GM13977 (cell line): Measurements from ENCODE around the gene NOCT.
A peak's percentile ranks its signal among the peaks of the same experiment; 100 is the strongest.

ENCODE experiments used
- DNase-seq: peaks from one replicate; pipeline ENCODE4 v3.0.0; 2012; ENCODE audit warnings: low spot score
- CTCF ChIP-seq: IDR thresholded peaks from 2 replicates; pipeline ENCODE4 v1.5.1; 2012; ENCODE audit warnings: mild to moderate bottlenecking, control low read depth; ENCODE audit not compliant: insufficient read depth; ENCODE audit errors: extremely low read depth, missing control alignments
- in situ Hi-C: fragments of 300-500 bp; cut with MboI; formaldehyde crosslinking; loops from one replicate; pipeline ENCODE4 v1.12.0; 2022; ENCODE audit warnings: low sequenced_read_pairs, low pct_unique_long_range_greater_than_20kb, mixed read lengths, inconsistent platforms; ENCODE audit not compliant: unreplicated experiment

NOCT gene

GRCh38 chr4:139009702-139010101, 5.9 kb upstream of the NOCT start:
- in situ Hi-C loops = no loop called here
- no peak for DNase-seq
- no peak for TF ChIP-seq CTCF

GRCh38 chr4:139011225-139011950, 4.2 kb upstream of the NOCT start:
- no peak for DNase-seq
- in situ Hi-C loops = no loop called here
- TF ChIP-seq CTCF = no peak

GRCh38 chr4:139014371-139015268, 961 bp upstream of the NOCT start:
- in situ Hi-C loops = no loop called here
- peak; percentile 48 for DNase-seq
- TF ChIP-seq CTCF = no peak

GRCh38 chr4:139015948-139016471, 429 bp downstream of the NOCT start:
- in situ Hi-C loops = no loop called here
- peak; percentile 65 for DNase-seq

GRCh38 chr4:139017861-139018260, 2.3 kb downstream of the NOCT start:
- DNase-seq = no peak
- no peak for TF ChIP-seq CTCF
- in situ Hi-C loops = no loop called here

More at GRCh38 chr4:139015948-139016471, 429 bp downstream of the NOCT start:
- no peak for TF ChIP-seq CTCF

- no peak for DNase-seq
- in situ Hi-C loops = no loop called here
- no peak for TF ChIP-seq CTCF
Observed at GRCh38 chr4:139018501-139018900, 2.9 kb downstream of the NOCT start.
